Osteocyte (in vitro differentiated cells): ENCODE data around the gene GPS2. TPM values are rescaled to one million over a fixed set of nuclear protein-coding genes. Genes with fewer than 3 reads are reported as not detected.

Experiments
- DNase-seq: peaks from one replicate; pipeline ENCODE4 v3.0.0; 2021; ENCODE audit warnings: mixed read lengths; ENCODE audit not compliant: unreplicated experiment; ENCODE audit errors: extremely low spot score
- H3K27ac Mint-ChIP-seq: one replicate; pipeline ENCODE4 v1.8.0; 2021; ENCODE audit warnings: mild to moderate bottlenecking, mixed read lengths; ENCODE audit not compliant: unreplicated experiment
- H3K27me3 Mint-ChIP-seq: one replicate; pipeline ENCODE4 v1.8.0; 2021; ENCODE audit warnings: mixed read lengths; ENCODE audit not compliant: unreplicated experiment
- H3K36me3 Mint-ChIP-seq: one replicate; pipeline ENCODE4 v1.8.0; 2021; ENCODE audit warnings: mixed read lengths; ENCODE audit not compliant: unreplicated experiment
- H3K4me1 Mint-ChIP-seq: one replicate; pipeline ENCODE4 v1.8.0; 2021; ENCODE audit warnings: mixed read lengths; ENCODE audit not compliant: unreplicated experiment
- H3K4me3 Mint-ChIP-seq: one replicate; pipeline ENCODE4 v1.8.0; 2021; ENCODE audit warnings: mild to moderate bottlenecking, moderate library complexity, mixed read lengths; ENCODE audit not compliant: unreplicated experiment
- H3K9me3 Mint-ChIP-seq: one replicate; pipeline ENCODE4 v1.8.0; 2021; ENCODE audit warnings: mixed read lengths; ENCODE audit not compliant: unreplicated experiment
- long read RNA-seq: library from polyadenylated mRNA; unstranded; transcript quantifications from one replicate; pipeline ENCODE4 v2.0.0, GENCODE V29; 2021
- total RNA-seq: library from RNA; stranded (reverse); gene quantifications from 2 replicates; pipeline ENCODE4 v1.2.1, GENCODE V29; 2021
- TF ChIP-seq, protein P1 (sequence below): fragments of 200-600 bp; sonication (generic); IDR thresholded peaks from 2 replicates; pipeline ENCODE4 v1.5.0; 2021; ENCODE audit warnings: antibody characterized with exemption, mild to moderate bottlenecking, moderate library complexity

GPS2 gene, protein sequence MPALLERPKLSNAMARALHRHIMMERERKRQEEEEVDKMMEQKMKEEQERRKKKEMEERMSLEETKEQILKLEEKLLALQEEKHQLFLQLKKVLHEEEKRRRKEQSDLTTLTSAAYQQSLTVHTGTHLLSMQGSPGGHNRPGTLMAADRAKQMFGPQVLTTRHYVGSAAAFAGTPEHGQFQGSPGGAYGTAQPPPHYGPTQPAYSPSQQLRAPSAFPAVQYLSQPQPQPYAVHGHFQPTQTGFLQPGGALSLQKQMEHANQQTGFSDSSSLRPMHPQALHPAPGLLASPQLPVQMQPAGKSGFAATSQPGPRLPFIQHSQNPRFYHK
- 54.9 and 61.9 TPM in 2 replicates for total RNA-seq
- long read RNA-seq, transcript GPS2-201 (11 exons, 1,379 nt): major isoform, 10 of 23 reads
- long read RNA-seq, partial matches to known transcripts: 2 of 23 reads
- long read RNA-seq, other reads (novel, unspliced or antisense): 9 of 23 reads

DNA sequence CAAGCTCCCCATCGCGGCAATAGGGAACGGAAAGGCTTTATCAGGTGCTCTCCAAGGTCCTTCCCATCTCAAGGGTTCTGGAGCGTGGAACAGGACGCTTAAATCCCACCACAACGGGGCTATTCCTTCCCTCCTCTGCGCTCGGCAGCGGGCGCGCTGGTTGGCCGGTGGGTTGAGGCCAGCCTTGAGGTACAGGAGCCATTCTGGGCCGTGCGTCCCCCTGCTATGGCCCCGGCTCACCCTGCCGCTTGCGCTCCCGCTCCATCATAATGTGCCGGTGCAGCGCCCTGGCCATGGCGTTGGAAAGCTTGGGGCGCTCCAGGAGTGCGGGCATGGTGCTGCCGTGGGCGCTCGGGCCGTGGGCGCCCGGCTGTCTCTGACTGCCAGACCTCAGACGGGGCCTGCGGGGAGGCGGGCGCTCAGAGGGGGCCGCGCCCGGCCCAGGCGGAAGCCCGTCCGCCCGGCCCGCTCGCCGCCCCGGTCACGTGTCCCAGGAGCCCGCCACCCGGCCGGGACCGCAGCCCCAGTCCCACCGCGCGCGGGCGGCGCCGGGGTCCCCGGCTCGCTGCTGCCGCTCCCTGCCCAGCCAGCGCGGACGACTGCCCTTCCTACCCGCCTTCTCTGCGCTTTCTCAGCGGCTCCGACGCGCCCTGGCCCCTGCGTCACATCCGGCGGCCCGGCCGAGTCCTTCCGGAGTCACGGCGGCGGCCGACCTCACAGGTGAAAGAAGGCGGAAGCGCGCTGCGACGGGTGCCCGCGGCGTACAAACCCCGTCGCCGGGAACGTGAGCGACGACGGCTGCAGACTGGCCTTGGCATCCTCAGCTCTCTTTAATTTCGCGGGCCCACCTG, at the start of gene GPS2:
TSS of gene GPS2 (minus strand) at position 642 of the 851 bp plus-strand sequence. CDS start at position 334, 308 bp downstream.
- DNase-seq: peak; percentile 93
- Mint-ChIP-seq H3K4me3 (peak within 1 kb of the TSS; percentile 79), H3K9me3 (no peaks in the 10 kb centered on the region)

GRCh38 chr17:7363311-7363710, 48.2 kb upstream of the GPS2 start:
- peaks cover 5% of the 10 kb centered on the region for H3K27me3 Mint-ChIP-seq
- DNase-seq: no peak
- no peaks in the 10 kb centered on the region for H3K36me3 Mint-ChIP-seq
- no peak overlapping the region for H3K4me3 Mint-ChIP-seq
- no peaks in the 10 kb centered on the region for H3K9me3 Mint-ChIP-seq
- no peaks in the 10 kb centered on the region for H3K4me1 Mint-ChIP-seq
- TF ChIP-seq, protein P1, sequence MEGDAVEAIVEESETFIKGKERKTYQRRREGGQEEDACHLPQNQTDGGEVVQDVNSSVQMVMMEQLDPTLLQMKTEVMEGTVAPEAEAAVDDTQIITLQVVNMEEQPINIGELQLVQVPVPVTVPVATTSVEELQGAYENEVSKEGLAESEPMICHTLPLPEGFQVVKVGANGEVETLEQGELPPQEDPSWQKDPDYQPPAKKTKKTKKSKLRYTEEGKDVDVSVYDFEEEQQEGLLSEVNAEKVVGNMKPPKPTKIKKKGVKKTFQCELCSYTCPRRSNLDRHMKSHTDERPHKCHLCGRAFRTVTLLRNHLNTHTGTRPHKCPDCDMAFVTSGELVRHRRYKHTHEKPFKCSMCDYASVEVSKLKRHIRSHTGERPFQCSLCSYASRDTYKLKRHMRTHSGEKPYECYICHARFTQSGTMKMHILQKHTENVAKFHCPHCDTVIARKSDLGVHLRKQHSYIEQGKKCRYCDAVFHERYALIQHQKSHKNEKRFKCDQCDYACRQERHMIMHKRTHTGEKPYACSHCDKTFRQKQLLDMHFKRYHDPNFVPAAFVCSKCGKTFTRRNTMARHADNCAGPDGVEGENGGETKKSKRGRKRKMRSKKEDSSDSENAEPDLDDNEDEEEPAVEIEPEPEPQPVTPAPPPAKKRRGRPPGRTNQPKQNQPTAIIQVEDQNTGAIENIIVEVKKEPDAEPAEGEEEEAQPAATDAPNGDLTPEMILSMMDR: no peak
- no peak overlapping the region for H3K27ac Mint-ChIP-seq

More for the DNA sequence above, at the start of gene GPS2:
- peaks cover 42% of the 10 kb centered on the region for H3K36me3 Mint-ChIP-seq
- H3K4me1 Mint-ChIP-seq: peaks cover 31% of the 10 kb centered on the region
- H3K27me3 Mint-ChIP-seq: no peaks in the 10 kb centered on the region
- TF ChIP-seq, protein P1: no peak
- H3K27ac Mint-ChIP-seq: peak within 1 kb of the TSS; percentile 77

DNA sequence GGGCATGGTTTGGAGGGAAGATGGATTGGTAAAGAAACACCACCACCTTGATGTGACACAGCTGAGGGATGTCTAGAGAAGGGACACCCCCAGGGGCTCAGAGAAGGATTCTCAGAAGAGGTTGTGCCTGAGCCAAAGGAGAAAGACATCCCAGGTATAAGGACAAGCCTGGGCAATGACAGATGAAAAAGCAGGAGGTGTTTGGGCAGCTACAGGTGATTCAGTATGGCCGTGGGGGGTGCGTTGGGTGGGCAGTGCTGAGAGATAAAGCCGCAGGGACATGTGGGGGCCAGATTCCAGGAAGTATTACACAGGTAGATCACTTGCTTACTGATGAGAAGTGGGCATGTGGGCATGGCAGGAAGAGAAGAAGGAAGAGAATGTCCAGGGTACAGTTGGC, 46.7 kb upstream of the GPS2 start:
- TF ChIP-seq, protein P1: no peak
- Mint-ChIP-seq H3K4me1 (no peaks in the 10 kb centered on the region), H3K9me3 (no peaks in the 10 kb centered on the region), H3K27ac (no peak overlapping the region), H3K4me3 (no peak overlapping the region), H3K36me3 (no peaks in the 10 kb centered on the region), H3K27me3 (peaks cover 2% of the 10 kb centered on the region)
- no peak for DNase-seq

DNA sequence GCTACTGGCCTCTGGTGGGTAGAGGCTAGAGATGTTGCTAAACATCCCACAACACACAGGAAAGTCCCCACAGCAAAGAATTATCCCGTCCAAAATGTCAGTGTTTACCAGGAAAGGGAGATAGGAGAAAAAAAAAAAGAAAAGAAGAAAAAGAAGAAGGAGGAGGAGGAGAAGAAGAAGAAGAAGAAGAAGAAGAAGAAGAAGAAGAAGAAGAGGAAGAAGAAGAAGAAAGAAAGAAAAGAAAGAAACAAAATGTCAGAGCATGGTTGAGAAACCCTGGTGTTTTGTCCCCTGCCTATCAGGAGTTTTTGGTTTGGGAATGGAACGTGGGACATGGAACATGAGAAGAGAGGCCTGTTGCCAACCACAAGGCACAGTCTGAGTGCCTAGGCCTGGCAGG, 42.2 kb upstream of the GPS2 start:
- no peaks in the 10 kb centered on the region for H3K36me3 Mint-ChIP-seq

More for the DNA sequence above, 42.2 kb upstream of the GPS2 start:
- no peak overlapping the region for H3K27ac Mint-ChIP-seq
- no peak overlapping the region for H3K4me3 Mint-ChIP-seq
- no peaks in the 10 kb centered on the region for H3K9me3 Mint-ChIP-seq
- DNase-seq: no peak
- TF ChIP-seq, protein P1: no peak
- no peaks in the 10 kb centered on the region for H3K27me3 Mint-ChIP-seq
- H3K4me1 Mint-ChIP-seq: peaks cover 34% of the 10 kb centered on the region
